Loucy (cell line): ENCODE measurements around the gene CALN1.

ENCODE experiments used
- H2AFZ ChIP-seq: fragments of 200-600 bp; sonication (generic); 2 replicates; pipeline ENCODE4 v1.6.0; 2016; ENCODE audit warnings: antibody characterized with exemption, mild to moderate bottlenecking, low read length, moderate library complexity
- H3F3A ChIP-seq: fragments of 200-600 bp; 2 replicates; pipeline ENCODE4 v1.6.0; 2016; ENCODE audit warnings: antibody characterized with exemption, low read depth, mild to moderate bottlenecking
- H3K27me3 ChIP-seq: fragments of 200-600 bp; sonication (generic); 2 replicates; pipeline ENCODE4 v1.6.1; 2014; ENCODE audit warnings: low read length, mild to moderate bottlenecking; ENCODE audit not compliant: insufficient read depth, poor library complexity, severe bottlenecking
- H3K36me3 ChIP-seq: fragments of 200-600 bp; sonication (generic); 2 replicates; pipeline ENCODE4 v1.6.1; 2016; ENCODE audit warnings: low read length; ENCODE audit not compliant: insufficient read depth
- H3K4me1 ChIP-seq: fragments of 200-600 bp; sonication (generic); 2 replicates; pipeline ENCODE4 v1.5.1; 2014; ENCODE audit warnings: low read length, mild to moderate bottlenecking; ENCODE audit not compliant: insufficient read depth, poor library complexity, severe bottlenecking
- H3K4me2 ChIP-seq: fragments of 200-600 bp; sonication (generic); 2 replicates; pipeline ENCODE4 v1.6.0; 2014; ENCODE audit warnings: antibody characterized with exemption, low read length, low read depth, mild to moderate bottlenecking; ENCODE audit not compliant: poor library complexity, severe bottlenecking
- H3K4me3 ChIP-seq: fragments of 200-600 bp; sonication (generic); 2 replicates; pipeline ENCODE4 v1.5.1; 2014; ENCODE audit warnings: low read length, mild to moderate bottlenecking, mixed read lengths; ENCODE audit not compliant: poor library complexity, severe bottlenecking
- H3K79me2 ChIP-seq: fragments of 200-600 bp; sonication (generic); 2 replicates; pipeline ENCODE4 v1.6.1; 2014; ENCODE audit warnings: low read length; ENCODE audit not compliant: insufficient read depth
- H3K9ac ChIP-seq: fragments of 200-600 bp; sonication (generic); 2 replicates; pipeline ENCODE4 v1.6.0; 2014; ENCODE audit warnings: mild to moderate bottlenecking, low read depth, low read length, moderate library complexity; ENCODE audit not compliant: poor library complexity, severe bottlenecking
- H3K9me2 ChIP-seq: fragments of 200-600 bp; sonication (generic); replicated peaks from 2 replicates; pipeline ENCODE4 v1.6.1; 2016; ENCODE audit warnings: low read depth, low read length, mixed read lengths
- H3K9me3 ChIP-seq: fragments of 200-600 bp; sonication (generic); 2 replicates; pipeline ENCODE4 v1.6.1; 2014; ENCODE audit warnings: mild to moderate bottlenecking, antibody characterized with exemption, low read length, low read depth; ENCODE audit not compliant: insufficient read depth
- H4K20me1 ChIP-seq: fragments of 200-600 bp; sonication (generic); 2 replicates; pipeline ENCODE4 v1.6.0; 2014; ENCODE audit warnings: antibody characterized with exemption, low read length, mild to moderate bottlenecking; ENCODE audit not compliant: insufficient read depth, poor library complexity, severe bottlenecking
- CTCF ChIP-seq: fragments of 200-600 bp; sonication (generic); conservative IDR thresholded peaks from 2 replicates; pipeline ENCODE4 v1.5.1; 2014; ENCODE audit warnings: mild to moderate bottlenecking, antibody characterized with exemption, low read length
- EZH2phosphoT487 ChIP-seq: fragments of 200-600 bp; IDR thresholded peaks from 2 replicates; pipeline ENCODE4 v1.6.1; 2018; ENCODE audit warnings: antibody characterized with exemption, mild to moderate bottlenecking, moderate library complexity, borderline replicate concordance

Gene CALN1

DNA sequence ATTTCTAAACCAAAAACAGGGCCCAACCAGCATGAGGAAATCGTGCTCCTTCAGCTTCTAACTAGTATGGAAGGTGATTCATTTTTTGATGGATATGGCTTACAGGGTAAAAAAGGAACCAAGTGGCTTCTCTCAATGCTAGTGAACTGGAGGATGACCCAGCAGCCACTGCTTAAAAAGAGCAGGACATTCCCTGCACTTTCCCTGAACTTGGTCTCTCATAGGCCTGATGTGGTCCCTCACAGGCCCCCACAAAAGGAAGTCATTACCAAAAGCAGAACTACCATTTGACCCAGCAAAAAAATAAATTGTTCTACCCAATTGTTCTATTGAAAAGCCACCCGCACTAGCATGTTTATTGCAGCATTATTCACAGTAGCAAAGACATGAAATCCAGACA, 188.8 kb downstream of the CALN1 start:
- Histone ChIP-seq H3K4me3 (no peak overlapping the region), H2AFZ (no peak overlapping the region)
- TF ChIP-seq CTCF, result no peak
- no peak for TF ChIP-seq EZH2phosphoT487

DNA sequence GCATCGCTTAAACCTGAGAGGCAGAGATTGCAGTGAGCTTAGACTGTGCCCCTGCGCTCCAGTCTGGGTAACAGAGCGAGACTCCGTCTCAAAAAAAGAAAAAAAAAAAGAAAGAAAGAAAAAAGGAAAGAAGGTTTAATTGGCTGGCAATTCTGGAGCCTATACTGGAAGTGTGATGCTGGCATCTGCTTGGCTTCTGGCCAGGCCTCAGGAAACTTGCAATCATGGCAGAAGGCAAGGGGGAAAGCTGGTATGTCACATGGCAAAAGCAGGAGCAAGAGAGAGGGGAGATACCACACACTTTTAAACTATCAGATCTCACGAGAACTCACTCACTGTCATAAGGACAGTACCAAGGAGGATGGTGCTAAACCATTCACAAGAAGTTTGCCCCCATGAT, 190.0 kb downstream of the CALN1 start:
- Histone ChIP-seq H3K27me3 (no peaks in the 10 kb centered on the region), H3K4me2 (no peak overlapping the region), H3K79me2 (no peaks in the 10 kb centered on the region), H3K9me3 (peaks cover 4% of the 10 kb centered on the region; the same call in 1 of the 2 replicates), H2AFZ (no peak overlapping the region), H3F3A (no peaks in the 10 kb centered on the region), H4K20me1 (no peaks in the 10 kb centered on the region), H3K4me1 (no peaks in the 10 kb centered on the region), H3K9me2 (no peaks in the 10 kb centered on the region), H3K4me3 (no peak overlapping the region), H3K9ac (no peak overlapping the region), H3K36me3 (no peaks in the 10 kb centered on the region)
- TF ChIP-seq EZH2phosphoT487 (no peak), CTCF (no peak)

More for the DNA sequence above, 188.8 kb downstream of the CALN1 start:
- no peaks in the 10 kb centered on the region for H3K36me3 ChIP-seq
- no peaks in the 10 kb centered on the region for H3K9me2 ChIP-seq
- H3K4me2 ChIP-seq, result no peak overlapping the region
- H3K27me3 ChIP-seq, result no peaks in the 10 kb centered on the region
- H3K4me1 ChIP-seq, result no peaks in the 10 kb centered on the region
- peaks cover 4% of the 10 kb centered on the region; the same call in 1 of the 2 replicates for H3K9me3 ChIP-seq
- H4K20me1 ChIP-seq, result no peaks in the 10 kb centered on the region
- no peaks in the 10 kb centered on the region for H3K79me2 ChIP-seq
- H3K9ac ChIP-seq, result no peak overlapping the region
- H3F3A ChIP-seq, result no peaks in the 10 kb centered on the region

DNA sequence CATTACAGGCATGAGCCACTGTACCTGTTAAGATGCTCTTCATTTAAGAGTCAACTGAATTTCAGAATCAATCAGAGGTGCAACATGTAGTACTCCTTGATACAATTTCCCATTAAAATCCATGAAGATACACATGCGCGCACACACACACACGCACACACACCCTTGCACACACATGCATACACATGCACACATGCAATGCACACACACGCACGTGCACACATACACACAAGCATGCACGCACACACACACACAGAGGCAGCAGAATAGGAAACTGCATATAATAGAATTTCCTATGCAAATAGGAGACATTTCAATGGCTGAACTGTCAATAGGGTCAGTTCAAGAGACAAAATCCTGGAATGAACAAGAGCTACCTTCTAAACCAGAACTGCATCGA, 192.6 kb downstream of the CALN1 start:
- H3K9me2 ChIP-seq, result no peaks in the 10 kb centered on the region
- H3K27me3 ChIP-seq, result no peaks in the 10 kb centered on the region
- H3K79me2 ChIP-seq, result no peaks in the 10 kb centered on the region
- TF ChIP-seq CTCF (no peak), EZH2phosphoT487 (no peak)
- H3K36me3 ChIP-seq, result no peaks in the 10 kb centered on the region
- H3K9ac ChIP-seq, result no peak overlapping the region
- no peak overlapping the region for H2AFZ ChIP-seq
- no peak overlapping the region for H3K4me3 ChIP-seq
- no peaks in the 10 kb centered on the region for H3K9me3 ChIP-seq
- no peak overlapping the region for H3K4me2 ChIP-seq
- no peaks in the 10 kb centered on the region for H4K20me1 ChIP-seq
- H3K4me1 ChIP-seq, result no peaks in the 10 kb centered on the region
- H3F3A ChIP-seq, result no peaks in the 10 kb centered on the region
